ENCODE data around the gene PRKD1. TPM values are rescaled to one million over a fixed set of nuclear protein-coding genes. Genes with fewer than 3 reads are reported as not detected.

Gene PRKD1
- total RNA-seq, 1 experiment from 2014 or later = 0.36 TPM

GRCh38 chr14:29584992-29585391, 342.7 kb downstream of the PRKD1 start:
- H3K27me3 ChIP-seq (replicated peaks; ENCODE audit: control insufficient read depth, insufficient read depth, low read length) = no peaks in the 10 kb centered on the region
- CTCF ChIA-PET = no interaction called here
- BruUV-seq (replicated peaks) = no TSS peak
- no peak overlapping the region for H3K4me3 ChIP-seq (ENCODE audit: low read depth, low read length)
- no peaks in the 10 kb centered on the region for H3K36me3 ChIP-seq (ENCODE audit: control insufficient read depth, insufficient read depth, low read length)
- H3K4me1 ChIP-seq = no peaks in the 10 kb centered on the region
- H3K9me3 Mint-ChIP-seq (ENCODE audit: unreplicated experiment) = no peaks in the 10 kb centered on the region
- TF ChIP-seq CTCF (IDR thresholded peaks at IDR 0.05; ENCODE audit: insufficient read depth in 1 of 2, low read depth in 1 of 2, low read length in 1 of 2, severe bottlenecking in 1 of 2, unreplicated experiment in 1 of 2) = no peak
- peak; percentile 12 to 31 for DNase-seq
- no peaks in the 10 kb centered on the region for H3K36me3 Mint-ChIP-seq (ENCODE audit: insufficient read depth, unreplicated experiment)
- H3K4me3 Mint-ChIP-seq (ENCODE audit: unreplicated experiment) = no peak overlapping the region
- H3K27ac Mint-ChIP-seq (ENCODE audit: unreplicated experiment) = no peak overlapping the region
- intact Hi-C loops (cut with micrococcal nuclease; ENCODE audit: unreplicated experiment) = no loop called here
- POLR2A ChIA-PET = no interaction called here
- H3K9me3 ChIP-seq = no peaks in the 10 kb centered on the region
- H3K27me3 Mint-ChIP-seq (ENCODE audit: insufficient read depth, unreplicated experiment) = peaks cover 14% of the 10 kb centered on the region
- H3K4me1 Mint-ChIP-seq (ENCODE audit: low read depth, unreplicated experiment) = peaks cover 5% of the 10 kb centered on the region

GRCh38 chr14:29580763-29581162, 346.9 kb downstream of the PRKD1 start:
- no TSS peak for BruUV-seq (replicated peaks)
- Histone ChIP-seq H3K36me3 (ENCODE audit: control insufficient read depth, insufficient read depth, low read length) (no peaks in the 10 kb centered on the region), H3K4me3 (ENCODE audit: low read depth, low read length) (no peak overlapping the region), H3K9me3 (no peaks in the 10 kb centered on the region), H3K4me1 (no peaks in the 10 kb centered on the region), H3K27me3 (replicated peaks; ENCODE audit: control insufficient read depth, insufficient read depth, low read length) (no peaks in the 10 kb centered on the region)
- H3K4me3 Mint-ChIP-seq (ENCODE audit: unreplicated experiment) = no peak overlapping the region
- no peak for TF ChIP-seq CTCF (IDR thresholded peaks at IDR 0.05; ENCODE audit: insufficient read depth in 1 of 2, low read depth in 1 of 2, low read length in 1 of 2, severe bottlenecking in 1 of 2, unreplicated experiment in 1 of 2)
- CTCF ChIA-PET = no interaction called here
- POLR2A ChIA-PET = no interaction called here
- intact Hi-C loops (cut with micrococcal nuclease; ENCODE audit: unreplicated experiment) = no loop called here
- no peak for DNase-seq
- H3K27me3 Mint-ChIP-seq (ENCODE audit: insufficient read depth, unreplicated experiment) = peaks cover 14% of the 10 kb centered on the region
- no peaks in the 10 kb centered on the region for H3K36me3 Mint-ChIP-seq (ENCODE audit: insufficient read depth, unreplicated experiment)
- no peak overlapping the region for H3K27ac Mint-ChIP-seq (ENCODE audit: unreplicated experiment)
- peaks cover 5% of the 10 kb centered on the region for H3K4me1 Mint-ChIP-seq (ENCODE audit: low read depth, unreplicated experiment)
- H3K9me3 Mint-ChIP-seq (ENCODE audit: unreplicated experiment) = no peaks in the 10 kb centered on the region

GRCh38 chr14:29579838-29580237, 347.8 kb downstream of the PRKD1 start:
- intact Hi-C loops (cut with micrococcal nuclease; ENCODE audit: unreplicated experiment) = no loop called here
- Mint-ChIP-seq H3K9me3 (ENCODE audit: unreplicated experiment) (no peaks in the 10 kb centered on the region), H3K4me3 (ENCODE audit: unreplicated experiment) (no peak overlapping the region), H3K36me3 (ENCODE audit: insufficient read depth, unreplicated experiment) (no peaks in the 10 kb centered on the region), H3K27me3 (ENCODE audit: insufficient read depth, unreplicated experiment) (peaks cover 10% of the 10 kb centered on the region), H3K27ac (ENCODE audit: unreplicated experiment) (no peak overlapping the region), H3K4me1 (ENCODE audit: low read depth, unreplicated experiment) (peaks cover under 1% of the 10 kb centered on the region)
- BruUV-seq (replicated peaks) = no TSS peak
- Histone ChIP-seq H3K27me3 (replicated peaks; ENCODE audit: control insufficient read depth, insufficient read depth, low read length) (no peaks in the 10 kb centered on the region), H3K9me3 (no peaks in the 10 kb centered on the region), H3K4me1 (no peaks in the 10 kb centered on the region), H3K4me3 (ENCODE audit: low read depth, low read length) (no peak overlapping the region), H3K36me3 (ENCODE audit: control insufficient read depth, insufficient read depth, low read length) (no peaks in the 10 kb centered on the region)
- CTCF ChIA-PET = no interaction called here
- POLR2A ChIA-PET = no interaction called here
- no peak for DNase-seq
- no peak for TF ChIP-seq CTCF (IDR thresholded peaks at IDR 0.05; ENCODE audit: insufficient read depth in 1 of 2, low read depth in 1 of 2, low read length in 1 of 2, severe bottlenecking in 1 of 2, unreplicated experiment in 1 of 2)
